SH-SY5Y (cell line): ENCODE measurements around the gene DAZL.

Experiments
- GATA2 ChIP-seq: IDR thresholded peaks from 2 replicates; pipeline ENCODE4 v1.6.1; 2011; ENCODE audit warnings: mild to moderate bottlenecking, low read depth, low read length
- GATA3 ChIP-seq: IDR thresholded peaks from 2 replicates; pipeline ENCODE4 v1.6.1; 2011; ENCODE audit warnings: low read depth, mild to moderate bottlenecking, low read length, moderate library complexity

Gene DAZL

DNA sequence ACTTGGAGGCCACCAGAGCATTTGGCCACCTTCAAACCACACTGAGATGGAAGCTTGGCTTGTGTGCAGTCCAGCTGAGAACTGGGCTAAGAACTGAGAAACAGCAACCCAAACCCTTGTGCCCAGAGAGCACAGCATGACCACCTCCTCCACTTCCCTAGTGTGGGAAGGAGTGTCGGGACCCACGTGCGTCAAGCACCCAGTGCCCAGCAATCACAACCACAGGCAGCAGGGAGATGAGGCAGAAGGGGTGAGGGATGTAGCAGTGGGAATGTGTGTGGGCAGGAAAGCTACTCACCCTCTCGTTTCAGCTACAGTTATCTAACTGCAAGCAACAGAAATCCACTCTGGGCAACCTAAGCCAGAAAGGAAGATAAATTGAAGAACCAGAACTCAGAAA lies 66.7 kb downstream of the DAZL start:
- TF ChIP-seq GATA3 (no peak), GATA2 (no peak)

DNA sequence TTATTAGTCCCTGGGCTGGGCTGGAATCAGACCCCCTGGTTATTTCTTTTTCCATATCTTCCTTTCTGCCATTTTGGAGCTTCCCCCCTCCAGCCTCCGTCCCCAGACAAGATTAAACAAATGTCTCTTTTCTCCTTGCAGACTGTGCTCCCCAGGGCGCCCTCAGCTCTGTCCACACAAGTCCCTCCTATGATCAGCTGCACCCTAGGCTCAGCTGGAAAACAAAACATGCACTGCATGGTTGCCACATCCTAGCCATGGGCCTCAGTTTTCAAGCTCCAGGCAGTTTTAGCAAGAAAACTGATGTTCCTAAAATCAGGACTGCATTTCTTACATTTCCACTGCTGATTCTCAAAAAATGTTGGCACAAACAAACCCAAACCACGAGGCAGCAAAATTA lies 68.2 kb downstream of the DAZL start:
- TF ChIP-seq GATA3: no peak
- TF ChIP-seq GATA2: no peak
